ENCODE measurements around the gene ARHGAP23.
A peak's percentile ranks its signal among the peaks of the same experiment; 100 is the strongest.

GRCh38 chr17:38451030-38451839 is 23.0 kb downstream of the ARHGAP23 start:
- TF ChIP-seq, protein P1, sequence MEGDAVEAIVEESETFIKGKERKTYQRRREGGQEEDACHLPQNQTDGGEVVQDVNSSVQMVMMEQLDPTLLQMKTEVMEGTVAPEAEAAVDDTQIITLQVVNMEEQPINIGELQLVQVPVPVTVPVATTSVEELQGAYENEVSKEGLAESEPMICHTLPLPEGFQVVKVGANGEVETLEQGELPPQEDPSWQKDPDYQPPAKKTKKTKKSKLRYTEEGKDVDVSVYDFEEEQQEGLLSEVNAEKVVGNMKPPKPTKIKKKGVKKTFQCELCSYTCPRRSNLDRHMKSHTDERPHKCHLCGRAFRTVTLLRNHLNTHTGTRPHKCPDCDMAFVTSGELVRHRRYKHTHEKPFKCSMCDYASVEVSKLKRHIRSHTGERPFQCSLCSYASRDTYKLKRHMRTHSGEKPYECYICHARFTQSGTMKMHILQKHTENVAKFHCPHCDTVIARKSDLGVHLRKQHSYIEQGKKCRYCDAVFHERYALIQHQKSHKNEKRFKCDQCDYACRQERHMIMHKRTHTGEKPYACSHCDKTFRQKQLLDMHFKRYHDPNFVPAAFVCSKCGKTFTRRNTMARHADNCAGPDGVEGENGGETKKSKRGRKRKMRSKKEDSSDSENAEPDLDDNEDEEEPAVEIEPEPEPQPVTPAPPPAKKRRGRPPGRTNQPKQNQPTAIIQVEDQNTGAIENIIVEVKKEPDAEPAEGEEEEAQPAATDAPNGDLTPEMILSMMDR (IDR thresholded peaks at IDR 0.05; ENCODE audit: extremely low read depth in 1 of 2, insufficient read depth in 1 of 2, low read depth in 1 of 2, low read length in 2 of 2) = no peak
- TF ChIP-seq FOS (IDR thresholded peaks at IDR 0.05; ENCODE audit: borderline replicate concordance, insufficient read depth, low read length) (no peak), EZH2 (IDR thresholded peaks at IDR 0.05; ENCODE audit: borderline replicate concordance, low read depth, low read length, severe bottlenecking) (no peak), POLR2A (IDR thresholded peaks at IDR 0.05; ENCODE audit: low read depth, low read length) (peak; percentile 55), POLR2AphosphoS5 (IDR thresholded peaks at IDR 0.05; ENCODE audit: insufficient read depth, low read depth, low read length) (peak; percentile 93)
- TF ChIP-seq, protein P2, sequence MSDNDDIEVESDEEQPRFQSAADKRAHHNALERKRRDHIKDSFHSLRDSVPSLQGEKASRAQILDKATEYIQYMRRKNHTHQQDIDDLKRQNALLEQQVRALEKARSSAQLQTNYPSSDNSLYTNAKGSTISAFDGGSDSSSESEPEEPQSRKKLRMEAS (IDR thresholded peaks at IDR 0.05; ENCODE audit: insufficient read depth, insufficient read length) = no peak
